A549 (cell line): Measurements from ENCODE around the gene LNPEP. TPM values are rescaled to one million over a fixed set of nuclear protein-coding genes. Genes with fewer than 3 reads are reported as not detected.

ENCODE experiments used
- ATAC-seq, 2 experiments: fragments of 200-7000 bp in 1 of 2; fragments of >200 bp in 1 of 2; cut with Nextera tagmentation in 1 of 2; cut with Tn5 transposase in 1 of 2; 3 replicates each; pipeline versions ENCODE4 v1.8.0 to v1.9.1; 2018 to 2020; ENCODE audit warnings: mild to moderate bottlenecking in 1 of 2, moderate library complexity in 1 of 2
- CTCF ChIA-PET: fragments of 300-600 bp; sonication (Branson Sonifier 250); formaldehyde crosslinking; extraction: SDS; loops from one replicate; lab custom pipeline; 2021; ENCODE audit warnings: antibody characterized with exemption, inconsistent platforms; lab: Yijun Ruan, JAX
- POLR2A ChIA-PET: fragments of 350-600 bp; formaldehyde crosslinking; extraction: SDS; loops from one replicate; lab custom pipeline; 2021; ENCODE audit warnings: antibody characterized with exemption, inconsistent platforms; lab: Yijun Ruan, JAX
- DNase-seq, 2 experiments: peaks; one replicate each; pipeline versions ENCODE4 v3.0.0 to v3.0.0-alpha.2; 2011 to 2016; ENCODE audit warnings: low read depth in 1 of 2, low spot score in 1 of 2
- FAIRE-seq: peaks from 2 replicates; lab custom pipeline; 2011; peaks lifted over from hg19 to GRCh38; lab: Jason Lieb, UNC
- H3K27ac ChIP-seq, 2 experiments: fragments of >200 bp; sonication (Bioruptor Twin); formaldehyde crosslinking; 3 replicates each; pipeline ENCODE4 v1.5.1; 2016 to 2017
- H3K4me1 ChIP-seq: fragments of >200 bp; sonication (Bioruptor Twin); formaldehyde crosslinking; 3 replicates; pipeline ENCODE4 v1.6.1; 2016
- H3K4me2 ChIP-seq: fragments of >200 bp; sonication (Bioruptor Twin); formaldehyde crosslinking; 3 replicates; pipeline ENCODE4 v1.6.1; 2016
- H3K4me3 ChIP-seq: fragments of >200 bp; sonication (Bioruptor Twin); formaldehyde crosslinking; 3 replicates; pipeline ENCODE4 v1.5.1; 2016
- H3K9me3 ChIP-seq: fragments of >200 bp; sonication (Bioruptor Twin); formaldehyde crosslinking; 3 replicates; pipeline ENCODE4 v1.6.1; 2016
- BHLHE40 ChIP-seq: IDR thresholded peaks from 2 replicates; pipeline ENCODE4 v1.6.1; 2012; ENCODE audit warnings: low read depth, low read length, inconsistent platforms
- CBX2 ChIP-seq: fragments of 200-600 bp; sonication (generic); IDR thresholded peaks from 2 replicates; pipeline ENCODE4 v1.6.1; 2016; ENCODE audit warnings: low read depth, mild to moderate bottlenecking, borderline replicate concordance
- CBX8 ChIP-seq: fragments of 200-600 bp; sonication (generic); IDR thresholded peaks from 2 replicates; pipeline ENCODE4 v1.6.1; 2016
- CEBPB ChIP-seq, 2 experiments: fragments of >200 bp in 1 of 2; sonication (Bioruptor Twin) in 1 of 2; formaldehyde crosslinking in 1 of 2; IDR thresholded peaks; 2 replicates each; pipeline ENCODE4 v1.6.1; 2012 to 2016
- CHD2 ChIP-seq: fragments of 150-350 bp; IDR thresholded peaks from 2 replicates; pipeline ENCODE4 v1.6.1; 2014; ENCODE audit warnings: low read length; ENCODE audit not compliant: partially characterized antibody
- CHD4 ChIP-seq: fragments of 200-600 bp; sonication (generic); IDR thresholded peaks from 2 replicates; pipeline ENCODE4 v1.6.1; 2016; ENCODE audit warnings: antibody characterized with exemption, mild to moderate bottlenecking, borderline replicate concordance
- EHF ChIP-seq: fragments of 250-450 bp; sonication (Bioruptor Pico); IDR thresholded peaks from 2 replicates; pipeline ENCODE4 v1.5.0; 2020; ENCODE audit warnings: mild to moderate bottlenecking
- FOSL2 ChIP-seq, 2 experiments: fragments of 450-650 bp in 1 of 2; fragments of >200 bp in 1 of 2; sonication (Bioruptor Twin) in 1 of 2; formaldehyde crosslinking; IDR thresholded peaks; 2 replicates each; pipeline versions ENCODE4 v1.5.0 to v1.6.1; 2016 to 2020; ENCODE audit warnings: mild to moderate bottlenecking in 1 of 2, moderate library complexity in 1 of 2
- FOXS1 ChIP-seq: fragments of 250-450 bp; sonication (Bioruptor Pico); IDR thresholded peaks from 2 replicates; pipeline ENCODE4 v1.5.0; 2020; ENCODE audit warnings: mild to moderate bottlenecking, moderate library complexity
- GATA3 ChIP-seq: IDR thresholded peaks from 2 replicates; pipeline ENCODE4 v1.6.1; 2012; ENCODE audit warnings: borderline replicate concordance
- HDAC2 ChIP-seq: fragments of 200-600 bp; sonication (generic); IDR thresholded peaks from 2 replicates; pipeline ENCODE4 v1.6.1; 2016
- HOXB13 ChIP-seq: fragments of 250-450 bp; sonication (Bioruptor Pico); IDR thresholded peaks from 2 replicates; pipeline ENCODE4 v1.5.0; 2020; ENCODE audit warnings: low read depth, mild to moderate bottlenecking, moderate library complexity
- HOXB5 ChIP-seq: fragments of 250-450 bp; sonication (Bioruptor Pico); IDR thresholded peaks from 2 replicates; pipeline ENCODE4 v1.5.0; 2020; ENCODE audit warnings: mild to moderate bottlenecking, moderate library complexity
- JUN ChIP-seq, 2 experiments: fragments of >200 bp; sonication (Bioruptor Twin); formaldehyde crosslinking; IDR thresholded peaks; 2 replicates in 1 of 2; 3 replicates in 1 of 2; pipeline ENCODE4 v1.6.1; 2016 to 2017
- KDM1A ChIP-seq: fragments of 200-600 bp; sonication (generic); IDR thresholded peaks from 2 replicates; pipeline ENCODE4 v1.6.1; 2016; ENCODE audit warnings: low read depth, mild to moderate bottlenecking
- KDM5A ChIP-seq: fragments of 200-600 bp; sonication (generic); IDR thresholded peaks from 2 replicates; pipeline ENCODE4 v1.6.1; 2016; ENCODE audit warnings: antibody characterized with exemption, mild to moderate bottlenecking
- MAZ ChIP-seq: fragments of 150-350 bp; IDR thresholded peaks from 2 replicates; pipeline ENCODE4 v1.6.1; 2014; ENCODE audit warnings: antibody characterized with exemption, low read depth, low read length, borderline replicate concordance
- NFE2L2 ChIP-seq: fragments of 150-350 bp; conservative IDR thresholded peaks from 2 replicates; pipeline ENCODE4 v1.6.1; 2014; ENCODE audit warnings: low read length
- POLR2A ChIP-seq: IDR thresholded peaks from 2 replicates; pipeline ENCODE4 v1.6.1; 2012; ENCODE audit warnings: mild to moderate bottlenecking, low read length
- RAD21 ChIP-seq, 2 experiments: fragments of >200 bp in 1 of 2; sonication (Bioruptor Twin) in 1 of 2; formaldehyde crosslinking in 1 of 2; IDR thresholded peaks in 1 of 2; conservative IDR thresholded peaks in 1 of 2; 2 replicates in 1 of 2; 3 replicates in 1 of 2; pipeline ENCODE4 v1.6.1; 2012 to 2018; ENCODE audit warnings: inconsistent platforms in 1 of 2
- RARB ChIP-seq: fragments of 250-450 bp; sonication (Bioruptor Pico); IDR thresholded peaks from 2 replicates; pipeline ENCODE4 v1.8.0; 2021; ENCODE audit warnings: mild to moderate bottlenecking, moderate library complexity
- RCOR1 ChIP-seq: fragments of 150-350 bp; IDR thresholded peaks from 2 replicates; pipeline ENCODE4 v1.6.1; 2014; ENCODE audit warnings: antibody characterized with exemption, low read length, low read depth
- RNF2 ChIP-seq: fragments of 200-600 bp; sonication (generic); IDR thresholded peaks from 2 replicates; pipeline ENCODE4 v1.6.1; 2016; ENCODE audit warnings: low read depth, mild to moderate bottlenecking, antibody characterized with exemption, moderate library complexity, borderline replicate concordance
- TP53 ChIP-seq: fragments of 250-450 bp; sonication (Bioruptor Pico); IDR thresholded peaks from 2 replicates; pipeline ENCODE4 v1.5.0; 2021; ENCODE audit warnings: mild to moderate bottlenecking, moderate library complexity
- ZC3H11A ChIP-seq: fragments of 450-650 bp; IDR thresholded peaks from 2 replicates; pipeline ENCODE4 v1.6.1; 2014; ENCODE audit warnings: antibody characterized with exemption, mild to moderate bottlenecking
- ZNF302 ChIP-seq: fragments of 250-450 bp; sonication (Bioruptor Pico); IDR thresholded peaks from 2 replicates; pipeline ENCODE4 v1.9.0; 2021; ENCODE audit warnings: inconsistent platforms, mild to moderate bottlenecking, moderate library complexity
- WGBS: methylation state at CpG from one replicate; pipeline ENCODE4 v1.1.6; 2017; ENCODE audit errors: missing lambda C conversion rate; 5-methylcytosine and 5-hydroxymethylcytosine counted together
- polyA plus RNA-seq, 4 experiments: library from polyadenylated mRNA; depleted of rRNA in 3 of 4; stranded (reverse); fragments of >200 nt; fragmentation: RNase III in 1 of 4; extraction: RNeasy Plus Mini Kit Qiagen cat#74134 plus additional on column Dnase treatment in 1 of 4; gene quantifications; 2 replicates in 3 of 4; 3 replicates in 1 of 4; pipeline ENCODE4 v1.2.3, GENCODE V29; 2011 to 2017
- TF ChIP-seq, protein P1 (sequence below): fragments of 250-450 bp; sonication (Bioruptor Pico); IDR thresholded peaks from 2 replicates; pipeline ENCODE4 v1.5.0; 2021; ENCODE audit warnings: mild to moderate bottlenecking, moderate library complexity, borderline replicate concordance
- TF ChIP-seq, protein P2 (sequence below): fragments of 450-650 bp; IDR thresholded peaks from 2 replicates; pipeline ENCODE4 v1.6.1; 2014; ENCODE audit warnings: antibody characterized with exemption
- TF ChIP-seq, protein P3 (sequence below): fragments of >200 bp; sonication (Bioruptor Twin); formaldehyde crosslinking; IDR thresholded peaks from 2 replicates; pipeline ENCODE4 v1.6.1; 2016
- TF ChIP-seq, protein P4 (sequence below): fragments of 150-350 bp; IDR thresholded peaks from 2 replicates; pipeline ENCODE4 v1.6.1; 2014; ENCODE audit warnings: low read depth, mild to moderate bottlenecking, low read length
- TF ChIP-seq, protein P5 (sequence below): IDR thresholded peaks from 2 replicates; pipeline ENCODE4 v1.6.1; 2012
- TF ChIP-seq, protein P6 (sequence below): fragments of >200 bp; sonication (Bioruptor Twin); formaldehyde crosslinking; IDR thresholded peaks from 3 replicates; pipeline ENCODE4 v1.6.1; 2016

Gene LNPEP
- polyA plus RNA-seq, 2 of the 4 experiments (the other 2 are of a cell fraction) = 5.9 to 19.7 TPM

DNA sequence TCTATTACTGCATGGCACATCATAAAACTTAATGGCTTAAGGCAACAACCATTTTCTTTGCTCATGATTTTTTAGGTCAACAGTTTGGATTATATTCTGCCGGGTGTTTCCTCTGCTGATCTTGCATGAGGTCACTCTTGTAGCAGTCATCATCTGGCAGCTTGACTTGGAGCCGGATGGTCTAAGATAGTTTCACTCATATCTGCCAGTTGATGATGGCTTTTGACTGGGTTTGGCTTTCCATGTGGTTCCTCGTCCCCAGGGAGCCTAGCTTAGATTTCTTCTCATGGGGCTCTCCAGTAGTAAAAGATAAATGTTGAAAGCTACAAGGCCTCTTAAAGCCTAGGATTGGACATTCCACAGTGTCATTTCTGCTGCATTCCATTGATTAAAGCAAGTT is 27.4 kb downstream of the LNPEP start:
- Histone ChIP-seq H3K4me3 (no peak overlapping the region), H3K27ac (no peak overlapping the region), H3K9me3 (no peaks in the 10 kb centered on the region), H3K4me2 (no peak overlapping the region), H3K4me1 (peaks cover 8% of the 10 kb centered on the region)
- no peak for FAIRE-seq
- DNase-seq = no peak
- ChIA-PET CTCF (interaction anchor here (0.9 to 1.3 kb wide), 3 partner anchors 12 to 94 kb away, joined by 3 read pairs; no protein-coding TSS in a partner anchor), POLR2A (no interaction called here)
- WGBS = 54% methylated on average over 3 of the region's 3 CpGs
- ATAC-seq = peak in 1 of 2 experiments; percentile 36; a peak in 1 of 6 replicates
- TF ChIP-seq KDM5A (no peak), JUN (IDR thresholded peaks at IDR 0.05) (no peak), HOXB5 (CRISPR knock-in tag) (no peak), EHF (CRISPR knock-in tag) (no peak), NFE2L2 (no peak), RNF2 (no peak), BHLHE40 (no peak), CHD2 (no peak), MAZ (no peak), RAD21 (conservative IDR thresholded peaks at IDR 0.05 in 1 of 2, IDR thresholded peaks at IDR 0.05 in 1 of 2) (no peak), CEBPB (IDR thresholded peaks at IDR 0.05) (no peak)
- TF ChIP-seq, protein P1, sequence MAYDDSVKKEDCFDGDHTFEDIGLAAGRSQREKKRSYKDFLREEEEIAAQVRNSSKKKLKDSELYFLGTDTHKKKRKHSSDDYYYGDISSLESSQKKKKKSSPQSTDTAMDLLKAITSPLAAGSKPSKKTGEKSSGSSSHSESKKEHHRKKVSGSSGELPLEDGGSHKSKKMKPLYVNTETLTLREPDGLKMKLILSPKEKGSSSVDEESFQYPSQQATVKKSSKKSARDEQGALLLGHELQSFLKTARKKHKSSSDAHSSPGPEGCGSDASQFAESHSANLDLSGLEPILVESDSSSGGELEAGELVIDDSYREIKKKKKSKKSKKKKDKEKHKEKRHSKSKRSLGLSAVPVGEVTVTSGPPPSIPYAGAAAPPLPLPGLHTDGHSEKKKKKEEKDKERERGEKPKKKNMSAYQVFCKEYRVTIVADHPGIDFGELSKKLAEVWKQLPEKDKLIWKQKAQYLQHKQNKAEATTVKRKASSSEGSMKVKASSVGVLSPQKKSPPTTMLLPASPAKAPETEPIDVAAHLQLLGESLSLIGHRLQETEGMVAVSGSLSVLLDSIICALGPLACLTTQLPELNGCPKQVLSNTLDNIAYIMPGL (CRISPR knock-in tag) = no peak
- TF ChIP-seq, protein P2, sequence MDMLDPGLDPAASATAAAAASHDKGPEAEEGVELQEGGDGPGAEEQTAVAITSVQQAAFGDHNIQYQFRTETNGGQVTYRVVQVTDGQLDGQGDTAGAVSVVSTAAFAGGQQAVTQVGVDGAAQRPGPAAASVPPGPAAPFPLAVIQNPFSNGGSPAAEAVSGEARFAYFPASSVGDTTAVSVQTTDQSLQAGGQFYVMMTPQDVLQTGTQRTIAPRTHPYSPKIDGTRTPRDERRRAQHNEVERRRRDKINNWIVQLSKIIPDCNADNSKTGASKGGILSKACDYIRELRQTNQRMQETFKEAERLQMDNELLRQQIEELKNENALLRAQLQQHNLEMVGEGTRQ = no peak
- TF ChIP-seq, protein P3, sequence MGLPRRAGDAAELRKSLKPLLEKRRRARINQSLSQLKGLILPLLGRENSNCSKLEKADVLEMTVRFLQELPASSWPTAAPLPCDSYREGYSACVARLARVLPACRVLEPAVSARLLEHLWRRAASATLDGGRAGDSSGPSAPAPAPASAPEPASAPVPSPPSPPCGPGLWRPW = no peak
- TF ChIP-seq, protein P4, sequence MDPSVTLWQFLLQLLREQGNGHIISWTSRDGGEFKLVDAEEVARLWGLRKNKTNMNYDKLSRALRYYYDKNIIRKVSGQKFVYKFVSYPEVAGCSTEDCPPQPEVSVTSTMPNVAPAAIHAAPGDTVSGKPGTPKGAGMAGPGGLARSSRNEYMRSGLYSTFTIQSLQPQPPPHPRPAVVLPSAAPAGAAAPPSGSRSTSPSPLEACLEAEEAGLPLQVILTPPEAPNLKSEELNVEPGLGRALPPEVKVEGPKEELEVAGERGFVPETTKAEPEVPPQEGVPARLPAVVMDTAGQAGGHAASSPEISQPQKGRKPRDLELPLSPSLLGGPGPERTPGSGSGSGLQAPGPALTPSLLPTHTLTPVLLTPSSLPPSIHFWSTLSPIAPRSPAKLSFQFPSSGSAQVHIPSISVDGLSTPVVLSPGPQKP = no peak
- TF ChIP-seq, protein P5, sequence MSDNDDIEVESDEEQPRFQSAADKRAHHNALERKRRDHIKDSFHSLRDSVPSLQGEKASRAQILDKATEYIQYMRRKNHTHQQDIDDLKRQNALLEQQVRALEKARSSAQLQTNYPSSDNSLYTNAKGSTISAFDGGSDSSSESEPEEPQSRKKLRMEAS = no peak

DNA sequence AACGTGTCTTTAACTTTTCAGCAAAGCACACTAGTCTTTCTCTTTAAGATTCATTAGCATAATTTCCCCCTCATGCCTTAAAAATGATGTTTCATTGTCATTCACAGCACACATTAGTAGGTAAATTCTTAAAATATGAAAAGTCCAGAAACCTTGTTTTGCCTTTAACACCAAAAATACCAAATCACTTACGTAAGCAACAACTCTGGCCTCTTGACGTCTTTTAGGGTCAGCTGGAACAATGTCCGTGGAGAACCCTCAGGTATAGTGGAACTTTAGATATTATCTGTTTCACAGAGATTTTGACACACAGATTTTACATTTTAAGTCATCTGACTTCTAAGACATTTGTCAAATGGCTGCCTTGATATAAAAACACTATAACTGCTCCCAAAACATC is 30.9 kb downstream of the LNPEP start:
- no peak for TF ChIP-seq KDM1A
- no peak for TF ChIP-seq RARB (CRISPR knock-in tag)
- TF ChIP-seq GATA3 = no peak
- no peak for TF ChIP-seq RNF2
- TF ChIP-seq ZC3H11A = no peak
- TF ChIP-seq, protein P6, sequence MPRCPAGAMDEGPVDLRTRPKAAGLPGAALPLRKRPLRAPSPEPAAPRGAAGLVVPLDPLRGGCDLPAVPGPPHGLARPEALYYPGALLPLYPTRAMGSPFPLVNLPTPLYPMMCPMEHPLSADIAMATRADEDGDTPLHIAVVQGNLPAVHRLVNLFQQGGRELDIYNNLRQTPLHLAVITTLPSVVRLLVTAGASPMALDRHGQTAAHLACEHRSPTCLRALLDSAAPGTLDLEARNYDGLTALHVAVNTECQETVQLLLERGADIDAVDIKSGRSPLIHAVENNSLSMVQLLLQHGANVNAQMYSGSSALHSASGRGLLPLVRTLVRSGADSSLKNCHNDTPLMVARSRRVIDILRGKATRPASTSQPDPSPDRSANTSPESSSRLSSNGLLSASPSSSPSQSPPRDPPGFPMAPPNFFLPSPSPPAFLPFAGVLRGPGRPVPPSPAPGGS = no peak
- TF ChIP-seq POLR2A = no peak
- TF ChIP-seq BHLHE40 = no peak
- TF ChIP-seq ZNF302 (CRISPR knock-in tag) = no peak
- no peak for TF ChIP-seq CBX2
- TF ChIP-seq CBX8 = no peak
- TF ChIP-seq TP53 (CRISPR knock-in tag) = no peak
- no peak for TF ChIP-seq RCOR1
- TF ChIP-seq JUN (IDR thresholded peaks at IDR 0.05) = no peak
- no peak for TF ChIP-seq FOSL2 (IDR thresholded peaks at IDR 0.05)
- no peak for TF ChIP-seq FOSL2 (CRISPR knock-in tag; IDR thresholded peaks at IDR 0.05)
- no peak for TF ChIP-seq CHD4
- TF ChIP-seq CEBPB (IDR thresholded peaks at IDR 0.05) = no peak
- TF ChIP-seq HDAC2 = no peak
- no peak for TF ChIP-seq FOXS1 (CRISPR knock-in tag)
- no peak for TF ChIP-seq HOXB13 (CRISPR knock-in tag)
- FAIRE-seq (peak; percentile 63), DNase-seq (no peak), ATAC-seq (no peak)
- no peak overlapping the region for H3K4me3 ChIP-seq
- H3K9me3 ChIP-seq = no peaks in the 10 kb centered on the region
- 92% methylated on average over 4 of the region's 4 CpGs for WGBS
- peaks cover 20% of the 10 kb centered on the region for H3K4me1 ChIP-seq
- ChIA-PET CTCF (interaction anchor here (0.7 to 1.0 kb wide), 3 partner anchors 11 to 225 kb away, joined by 3 read pairs; no protein-coding TSS in a partner anchor), POLR2A (no interaction called here)
- no peak overlapping the region for H3K4me2 ChIP-seq
- no peak overlapping the region for H3K27ac ChIP-seq
